ENCODE data around the gene FARS2. TPM values are rescaled to one million over a fixed set of nuclear protein-coding genes. Genes with fewer than 3 reads are reported as not detected.

The FARS2 gene
- total and polyA plus RNA-seq, 8 donors = 15.1 to 20.3 (median 17.9) TPM

GRCh38 chr6:5639193-5639592, 377.9 kb downstream of the FARS2 start:
- Histone ChIP-seq H3K27me3 (no peaks in the 10 kb centered on the region), H3K4me3 (no peak overlapping the region), H3K27ac (no peak overlapping the region), H3K36me3 (peaks cover 0 to 6% of the 10 kb centered on the region in 2 donors), H3K4me1 (no peaks in the 10 kb centered on the region), H3K9me3 (peaks cover 0 to 19% of the 10 kb centered on the region in 2 donors)
- no peak for ATAC-seq
- no peak for DNase-seq
- TF ChIP-seq, protein P1, sequence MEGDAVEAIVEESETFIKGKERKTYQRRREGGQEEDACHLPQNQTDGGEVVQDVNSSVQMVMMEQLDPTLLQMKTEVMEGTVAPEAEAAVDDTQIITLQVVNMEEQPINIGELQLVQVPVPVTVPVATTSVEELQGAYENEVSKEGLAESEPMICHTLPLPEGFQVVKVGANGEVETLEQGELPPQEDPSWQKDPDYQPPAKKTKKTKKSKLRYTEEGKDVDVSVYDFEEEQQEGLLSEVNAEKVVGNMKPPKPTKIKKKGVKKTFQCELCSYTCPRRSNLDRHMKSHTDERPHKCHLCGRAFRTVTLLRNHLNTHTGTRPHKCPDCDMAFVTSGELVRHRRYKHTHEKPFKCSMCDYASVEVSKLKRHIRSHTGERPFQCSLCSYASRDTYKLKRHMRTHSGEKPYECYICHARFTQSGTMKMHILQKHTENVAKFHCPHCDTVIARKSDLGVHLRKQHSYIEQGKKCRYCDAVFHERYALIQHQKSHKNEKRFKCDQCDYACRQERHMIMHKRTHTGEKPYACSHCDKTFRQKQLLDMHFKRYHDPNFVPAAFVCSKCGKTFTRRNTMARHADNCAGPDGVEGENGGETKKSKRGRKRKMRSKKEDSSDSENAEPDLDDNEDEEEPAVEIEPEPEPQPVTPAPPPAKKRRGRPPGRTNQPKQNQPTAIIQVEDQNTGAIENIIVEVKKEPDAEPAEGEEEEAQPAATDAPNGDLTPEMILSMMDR (IDR thresholded peaks at IDR 0.05) = no peak
- intact Hi-C loops (cut with DNase I) = no loop called here

DNA sequence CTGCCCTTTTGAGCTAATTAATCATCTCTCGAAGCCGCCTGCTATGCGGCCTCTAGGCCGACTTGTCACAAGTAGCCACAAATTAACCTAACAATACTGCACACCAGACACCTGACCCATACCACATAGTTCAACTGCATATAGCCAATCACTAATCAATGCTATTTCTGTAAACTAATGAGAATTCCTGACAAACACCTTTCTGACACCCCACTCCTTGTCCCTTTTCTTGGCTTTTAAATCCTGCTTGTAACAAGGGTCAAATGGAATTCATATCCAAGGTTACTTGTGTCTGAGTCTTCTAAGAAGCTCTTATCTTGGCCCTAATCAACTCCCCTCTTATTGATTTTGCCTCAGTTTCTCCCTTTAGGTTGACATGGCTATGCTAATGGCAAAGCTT, 379.3 kb downstream of the FARS2 start:
- Histone ChIP-seq H3K9me3 (peaks cover 0 to 19% of the 10 kb centered on the region in 2 donors), H3K36me3 (peaks cover 0 to 6% of the 10 kb centered on the region in 2 donors), H3K4me1 (no peaks in the 10 kb centered on the region), H3K4me3 (no peak overlapping the region), H3K27ac (no peak overlapping the region), H3K27me3 (no peaks in the 10 kb centered on the region)
- TF ChIP-seq, protein P1 (IDR thresholded peaks at IDR 0.05) = no peak
- no peak for ATAC-seq
- DNase-seq = no peak
- intact Hi-C loops (cut with DNase I) = no loop called here

- intact Hi-C loops (cut with DNase I) = no loop called here
- no peak overlapping the region for H3K27ac ChIP-seq
- no peak for ATAC-seq
- TF ChIP-seq, protein P1 (IDR thresholded peaks at IDR 0.05) = no peak
- H3K27me3 ChIP-seq = no peaks in the 10 kb centered on the region
- H3K9me3 ChIP-seq = peaks cover 0 to 17% of the 10 kb centered on the region in 2 donors
- no peak for DNase-seq
- H3K36me3 ChIP-seq = peaks cover 0 to 6% of the 10 kb centered on the region in 2 donors
- no peaks in the 10 kb centered on the region for H3K4me1 ChIP-seq
- no peak overlapping the region for H3K4me3 ChIP-seq
These were observed 383.3 kb downstream of the FARS2 start for GRCh38 chr6:5644523-5645185.

DNA sequence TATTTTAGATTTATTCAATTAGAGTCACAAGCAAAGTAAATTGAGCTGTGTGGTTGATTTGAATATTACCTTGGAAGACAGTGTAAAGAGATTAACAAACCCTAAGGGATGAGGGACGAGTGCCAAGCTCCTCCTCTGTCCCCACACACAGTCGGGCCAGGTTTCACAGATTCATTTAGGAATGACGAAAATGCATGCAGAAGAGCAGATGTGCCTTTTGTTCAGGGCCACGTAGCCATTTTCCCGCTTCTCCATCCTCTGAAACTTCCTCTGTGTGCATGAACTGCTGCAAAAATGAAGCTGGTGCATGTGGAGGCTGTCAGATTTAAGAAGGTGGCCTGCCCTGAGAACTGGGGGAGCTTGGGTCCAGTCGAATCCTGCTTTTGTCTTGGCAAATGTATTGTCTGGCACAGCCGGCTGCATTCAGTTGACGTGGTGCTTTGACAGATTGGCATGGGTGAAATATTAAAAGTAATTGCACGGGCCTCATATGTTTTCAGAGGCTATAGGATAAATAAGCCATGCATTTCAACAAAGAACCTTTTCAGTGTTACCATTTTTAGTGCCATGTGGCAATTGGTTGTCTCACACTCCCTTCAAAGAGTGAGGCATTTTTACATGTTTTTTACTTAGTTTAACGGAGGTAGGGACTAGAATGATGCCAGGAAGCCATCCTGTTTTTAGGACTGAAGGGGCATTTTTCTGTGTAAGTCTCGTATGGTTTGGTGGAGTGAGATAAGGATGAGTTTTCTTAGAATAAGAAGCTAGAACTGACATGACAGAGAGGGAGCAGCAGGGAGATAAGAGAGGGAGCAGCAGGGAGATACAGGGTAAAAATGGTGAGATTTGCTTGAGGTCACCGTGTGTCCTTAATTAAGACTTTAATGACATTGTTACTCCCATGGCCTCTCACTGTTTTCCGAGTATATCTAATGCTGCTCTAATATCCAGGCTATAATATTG, 384.3 kb downstream of the FARS2 start:
- DNase-seq (no peak), ATAC-seq (no peak)
- no peaks in the 10 kb centered on the region for H3K27me3 ChIP-seq
- intact Hi-C loops (cut with DNase I) = no loop called here
- no peak overlapping the region for H3K27ac ChIP-seq
- no peaks in the 10 kb centered on the region for H3K4me1 ChIP-seq
- peaks cover 0 to 9% of the 10 kb centered on the region in 2 donors for H3K9me3 ChIP-seq
- TF ChIP-seq, protein P1 (IDR thresholded peaks at IDR 0.05) = no peak
- no peak overlapping the region for H3K4me3 ChIP-seq
- peaks cover 0 to 2% of the 10 kb centered on the region in 2 donors for H3K36me3 ChIP-seq
